Activated naive CD4-positive, alpha-beta T cell treated with anti-CD3 and anti-CD28 coated beads, Interleukin-2, amount 50 U/mL, for 24 hours (primary cell): ENCODE measurements around the gene CLEC9A.

ENCODE experiments used
- H3K27ac Mint-ChIP-seq: one replicate; pipeline ENCODE4 v1.8.0; 2021; ENCODE audit warnings: mild to moderate bottlenecking, mixed read lengths
- H3K27me3 Mint-ChIP-seq: one replicate; pipeline ENCODE4 v1.8.0; 2021; ENCODE audit warnings: mixed read lengths
- H3K36me3 Mint-ChIP-seq: one replicate; pipeline ENCODE4 v1.8.0; 2021; ENCODE audit warnings: mixed read lengths
- H3K4me1 Mint-ChIP-seq: one replicate; pipeline ENCODE4 v1.8.0; 2021; ENCODE audit warnings: mixed read lengths
- H3K4me3 Mint-ChIP-seq: one replicate; pipeline ENCODE4 v1.8.0; 2021; ENCODE audit warnings: mild to moderate bottlenecking, mixed read lengths
- H3K9me3 Mint-ChIP-seq: one replicate; pipeline ENCODE4 v1.8.0; 2021; ENCODE audit warnings: mixed read lengths

Gene CLEC9A

GRCh38 chr12:10115311-10115710 lies 84.8 kb downstream of the CLEC9A start:
- H3K36me3 Mint-ChIP-seq, result no peaks in the 10 kb centered on the region
- H3K9me3 Mint-ChIP-seq, result no peaks in the 10 kb centered on the region
- H3K27ac Mint-ChIP-seq, result no peak overlapping the region

More at GRCh38 chr12:10115311-10115710, 84.8 kb downstream of the CLEC9A start:
- H3K4me3 Mint-ChIP-seq, result no peak overlapping the region
- peaks cover 2% of the 10 kb centered on the region for H3K27me3 Mint-ChIP-seq
- no peaks in the 10 kb centered on the region for H3K4me1 Mint-ChIP-seq
